ENCODE measurements around the gene VPS25. TPM values are rescaled to one million over a fixed set of nuclear protein-coding genes. Genes with fewer than 3 reads are reported as not detected.

Gene VPS25
- polyA plus RNA-seq, 2 of the 4 experiments (the other 2 are of a cell fraction) = 119 to 143 TPM

- Histone ChIP-seq H3K4me3 (no peak overlapping the region), H3K4me2 (no peak overlapping the region), H3K9me3 (no peaks in the 10 kb centered on the region), H3K4me1 (peaks cover 5% of the 10 kb centered on the region), H3K27ac (no peak overlapping the region)
- 83% methylated on average over 2 of the region's 2 CpGs for WGBS (ENCODE audit: missing lambda C conversion rate)
- TF ChIP-seq JUN (IDR thresholded peaks at IDR 0.05) (no peak), MYC (IDR thresholded peaks at IDR 0.05; ENCODE audit: borderline replicate concordance, low read length) (no peak), GATA3 (IDR thresholded peaks at IDR 0.05; ENCODE audit: borderline replicate concordance) (no peak), ZNF302 (CRISPR knock-in tag; IDR thresholded peaks at IDR 0.05) (no peak)
- FAIRE-seq (peak; percentile 13), ATAC-seq (no peak), DNase-seq (ENCODE audit: low read depth in 1 of 2, low spot score in 1 of 2) (no peak)
- ChIA-PET CTCF (interaction anchor here (0.7 to 2.2 kb wide), 6 partner anchors 9 to 51 kb away, joined by 3 to 6 read pairs (median 4); partner anchors contain the start of gene VPS25), POLR2A (no interaction called here)
These were observed 18.7 kb downstream of the VPS25 start for GRCh38 chr17:42791948-42792347.

- WGBS (ENCODE audit: missing lambda C conversion rate) = 70% methylated on average over 5 of the region's 5 CpGs
- H3K9me3 ChIP-seq = no peaks in the 10 kb centered on the region
- ChIA-PET CTCF (interaction anchor here (1.1 to 24.6 kb wide), 4 partner anchors 9 to 27 kb away, joined by 3 to 336 read pairs (median 6); partner anchors contain the start of genes BECN1 and VPS25), POLR2A (no interaction called here)
- FAIRE-seq (no peak), DNase-seq (ENCODE audit: low read depth in 1 of 2, low spot score in 1 of 2) (no peak), ATAC-seq (no peak; a peak in 1 of 6 replicates)
- H3K4me3 ChIP-seq = no peak overlapping the region
- no peak for TF ChIP-seq KDM1A (IDR thresholded peaks at IDR 0.05; ENCODE audit: low read depth)
- TF ChIP-seq MAZ (IDR thresholded peaks at IDR 0.05; ENCODE audit: borderline replicate concordance, low read depth, low read length) = no peak
- no peak for TF ChIP-seq POLR2A (IDR thresholded peaks at IDR 0.05; ENCODE audit: low read length)
- no peak for TF ChIP-seq USF2 (IDR thresholded peaks at IDR 0.05)
- TF ChIP-seq JUNB (IDR thresholded peaks at IDR 0.05) = no peak
- TF ChIP-seq POLR2AphosphoS2 (conservative IDR thresholded peaks at IDR 0.05; ENCODE audit: low read length) = no peak
- TF ChIP-seq RAD21 (conservative IDR thresholded peaks at IDR 0.05 in 1 of 2, IDR thresholded peaks at IDR 0.05 in 1 of 2) = no peak
- peaks cover 11% of the 10 kb centered on the region for H3K4me1 ChIP-seq
- H3K4me2 ChIP-seq = no peak overlapping the region
- H3K27ac ChIP-seq = no peak overlapping the region
These were observed 19.3 kb downstream of the VPS25 start for GRCh38 chr17:42792545-42792944.

- no peak for FAIRE-seq
- ChIA-PET CTCF (interaction anchor here (1.5 to 24.6 kb wide), 3 partner anchors 11 to 32 kb away, joined by 4 to 336 read pairs (median 4); partner anchors contain the start of gene BECN1), POLR2A (interaction anchor here (1.8 kb wide), 1 partner anchor 22 kb away, joined by 6 read pairs; the partner anchor contains the start of gene VPS25)
- no peak for DNase-seq (ENCODE audit: low read depth in 1 of 2, low spot score in 1 of 2)
- Histone ChIP-seq H3K4me1 (peaks cover 18% of the 10 kb centered on the region), H3K9me3 (no peaks in the 10 kb centered on the region), H3K4me3 (no peak overlapping the region), H3K27ac (no peak overlapping the region), H3K4me2 (no peak overlapping the region)
- ATAC-seq = no peak
- 87% methylated on average over 4 of the region's 4 CpGs for WGBS (ENCODE audit: missing lambda C conversion rate)
- TF ChIP-seq POLR2AphosphoS2 (conservative IDR thresholded peaks at IDR 0.05; ENCODE audit: low read length) (no peak), RAD21 (conservative IDR thresholded peaks at IDR 0.05 in 1 of 2, IDR thresholded peaks at IDR 0.05 in 1 of 2) (no peak), CBX2 (IDR thresholded peaks at IDR 0.05; ENCODE audit: borderline replicate concordance, low read depth) (no peak), BCL3 (IDR thresholded peaks at IDR 0.05) (no peak), ATOH8 (CRISPR knock-in tag; IDR thresholded peaks at IDR 0.05; ENCODE audit: low read depth) (no peak), HOXB5 (CRISPR knock-in tag; IDR thresholded peaks at IDR 0.05) (no peak), EP300 (IDR thresholded peaks at IDR 0.05) (no peak), PBX3 (IDR thresholded peaks at IDR 0.05) (no peak), CEBPB (IDR thresholded peaks at IDR 0.05) (no peak), TP53 (CRISPR knock-in tag; IDR thresholded peaks at IDR 0.05) (no peak)
These were observed 21.8 kb downstream of the VPS25 start for GRCh38 chr17:42795061-42795460.

Data from A549 (cell line).